Suprapubic skin (tissue), 4 donors: ENCODE data around the gene TCAP. TPM values are rescaled to one million over a fixed set of nuclear protein-coding genes. Genes with fewer than 3 reads are reported as not detected.
A peak's percentile ranks its signal among the peaks of the same experiment; 100 is the strongest.

ENCODE experiments used
- DNase-seq, 2 donors: peaks; one replicate each; pipeline ENCODE4 v3.0.0-alpha.2; 2019; ENCODE audit warnings: low spot score in 2 of 2
- H3K27ac ChIP-seq: fragments of 200-600 bp; sonication (generic); one replicate; pipeline ENCODE4 v1.5.1; 2019
- H3K27me3 ChIP-seq: fragments of 200-600 bp; sonication (generic); one replicate; pipeline ENCODE4 v1.5.1; 2019
- H3K36me3 ChIP-seq: fragments of 200-600 bp; sonication (generic); one replicate; pipeline ENCODE4 v1.5.1; 2019
- H3K4me1 ChIP-seq: fragments of 200-600 bp; sonication (generic); one replicate; pipeline ENCODE4 v1.5.1; 2019
- H3K4me3 ChIP-seq: fragments of 200-600 bp; sonication (generic); one replicate; pipeline ENCODE4 v1.5.1; 2019; ENCODE audit warnings: mild to moderate bottlenecking
- H3K9me3 ChIP-seq: fragments of 200-600 bp; sonication (generic); one replicate; pipeline ENCODE4 v1.5.1; 2019
- EP300 ChIP-seq: sonication (generic); formaldehyde crosslinking; IDR thresholded peaks from one replicate; pipeline ENCODE4 v1.6.1; 2017; ENCODE audit warnings: antibody characterized with exemption
- POLR2A ChIP-seq, 2 donors: fragments of 450-650 bp; IDR thresholded peaks; one replicate each; pipeline ENCODE4 v1.6.1; 2017; ENCODE audit warnings: antibody characterized with exemption in 2 of 2, mild to moderate bottlenecking in 2 of 2, moderate library complexity in 2 of 2
- POLR2AphosphoS5 ChIP-seq, 3 donors: sonication (generic); formaldehyde crosslinking; IDR thresholded peaks; one replicate each; pipeline ENCODE4 v1.6.1; 2017; ENCODE audit warnings: antibody characterized with exemption in 3 of 3
- WGBS: methylation state at CpG from one replicate; pipeline ENCODE4 v1.1.5; 2018; 5-methylcytosine and 5-hydroxymethylcytosine counted together
- total RNA-seq, 4 donors: library from RNA; depleted of rRNA; stranded (reverse); fragments of >200 nt; gene quantifications; one replicate each; pipeline ENCODE4 v1.1.0, GENCODE V29; 2016
- TF ChIP-seq, protein P1 (sequence below), 2 donors: fragments of 200-600 bp in 1 of 2; fragments of 450-650 bp in 1 of 2; sonication (generic) in 1 of 2; IDR thresholded peaks; one replicate each; pipeline ENCODE4 v1.5.1; 2016 to 2019; ENCODE audit warnings: antibody characterized with exemption in 2 of 2, mild to moderate bottlenecking in 1 of 2, moderate library complexity in 1 of 2

Gene TCAP
- total RNA-seq, 4 donors from 2014 or later: 0.57 to 2.4 (median 1.1) TPM; not detected in 1

DNA sequence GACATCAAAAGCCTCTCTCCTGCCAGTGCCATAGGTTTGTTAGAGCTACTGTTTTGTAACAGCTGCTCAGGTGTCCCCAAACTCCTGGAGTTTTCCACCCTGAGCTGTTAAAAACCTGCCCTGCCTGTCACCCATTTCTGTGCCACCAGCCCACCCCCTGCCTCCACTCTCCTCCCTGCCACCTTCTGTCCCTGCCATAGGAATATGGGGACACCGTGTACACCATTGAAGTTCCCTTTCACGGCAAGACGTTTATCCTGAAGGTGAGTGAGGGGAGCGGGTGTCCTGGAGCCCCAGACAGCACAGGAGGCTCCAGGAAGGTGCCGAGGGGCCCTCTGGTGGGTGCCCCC is 5.2 kb upstream of the TCAP start:
- Histone ChIP-seq H3K4me1 (peaks cover 42% of the 10 kb centered on the region), H3K9me3 (no peaks in the 10 kb centered on the region), H3K36me3 (peaks cover 61% of the 10 kb centered on the region), H3K4me3 (no peak overlapping the region), H3K27ac (peak overlapping the region; percentile 3), H3K27me3 (no peaks in the 10 kb centered on the region)
- TF ChIP-seq POLR2A (IDR thresholded peaks at IDR 0.05) (no peak), EP300 (no peak), POLR2AphosphoS5 (IDR thresholded peaks at IDR 0.05) (no peak)
- TF ChIP-seq, protein P1, sequence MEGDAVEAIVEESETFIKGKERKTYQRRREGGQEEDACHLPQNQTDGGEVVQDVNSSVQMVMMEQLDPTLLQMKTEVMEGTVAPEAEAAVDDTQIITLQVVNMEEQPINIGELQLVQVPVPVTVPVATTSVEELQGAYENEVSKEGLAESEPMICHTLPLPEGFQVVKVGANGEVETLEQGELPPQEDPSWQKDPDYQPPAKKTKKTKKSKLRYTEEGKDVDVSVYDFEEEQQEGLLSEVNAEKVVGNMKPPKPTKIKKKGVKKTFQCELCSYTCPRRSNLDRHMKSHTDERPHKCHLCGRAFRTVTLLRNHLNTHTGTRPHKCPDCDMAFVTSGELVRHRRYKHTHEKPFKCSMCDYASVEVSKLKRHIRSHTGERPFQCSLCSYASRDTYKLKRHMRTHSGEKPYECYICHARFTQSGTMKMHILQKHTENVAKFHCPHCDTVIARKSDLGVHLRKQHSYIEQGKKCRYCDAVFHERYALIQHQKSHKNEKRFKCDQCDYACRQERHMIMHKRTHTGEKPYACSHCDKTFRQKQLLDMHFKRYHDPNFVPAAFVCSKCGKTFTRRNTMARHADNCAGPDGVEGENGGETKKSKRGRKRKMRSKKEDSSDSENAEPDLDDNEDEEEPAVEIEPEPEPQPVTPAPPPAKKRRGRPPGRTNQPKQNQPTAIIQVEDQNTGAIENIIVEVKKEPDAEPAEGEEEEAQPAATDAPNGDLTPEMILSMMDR (IDR thresholded peaks at IDR 0.05): no peak
- no peak for DNase-seq
- 89% methylated on average over 5 of the region's 5 CpGs for WGBS

DNA sequence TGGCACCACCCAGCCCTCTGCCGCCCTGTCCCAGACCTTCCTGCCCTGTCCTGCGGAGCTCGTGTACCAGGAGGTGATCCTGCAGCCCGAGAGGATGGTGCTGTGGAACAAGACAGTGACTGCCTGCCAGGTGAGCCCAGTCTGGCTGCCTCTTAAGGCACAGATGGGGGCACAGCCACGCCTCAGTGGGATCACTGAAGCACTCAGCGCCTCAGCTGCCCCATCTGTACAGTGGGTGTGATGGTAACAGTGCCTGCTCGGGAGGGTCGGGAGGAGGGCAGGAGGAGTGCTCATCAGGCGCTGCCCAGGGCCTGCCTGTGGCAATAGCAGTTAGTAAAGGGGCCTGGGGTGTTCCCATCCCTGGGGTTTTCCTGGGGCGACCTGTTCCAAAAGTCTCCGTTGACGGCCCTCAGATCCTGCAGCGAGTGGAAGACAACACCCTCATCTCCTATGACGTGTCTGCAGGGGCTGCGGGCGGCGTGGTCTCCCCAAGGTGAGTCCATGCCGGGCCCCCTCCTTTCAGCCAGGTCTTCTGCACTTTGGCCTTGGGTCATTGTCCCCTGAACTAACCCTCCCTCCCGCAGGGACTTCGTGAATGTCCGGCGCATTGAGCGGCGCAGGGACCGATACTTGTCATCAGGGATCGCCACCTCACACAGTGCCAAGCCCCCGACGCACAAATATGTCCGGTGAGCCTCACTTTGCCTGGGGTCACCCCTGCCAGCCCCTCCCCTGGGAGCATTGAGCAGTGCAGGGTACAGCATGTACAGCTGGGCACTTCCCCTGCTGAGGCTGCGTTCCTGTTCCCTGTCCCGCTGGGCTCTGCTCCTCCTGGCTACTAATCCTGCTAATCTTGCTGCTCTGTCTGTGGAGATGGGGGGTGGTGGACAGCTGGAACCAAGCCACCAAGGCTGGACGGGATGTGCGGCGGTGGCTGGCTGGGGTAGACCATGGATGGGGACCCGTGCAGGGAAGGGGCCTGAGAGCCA is 4.5 kb upstream of the TCAP start:
- H3K4me1 ChIP-seq: peaks cover 48% of the 10 kb centered on the region
- peak overlapping the region; percentile 3 for H3K27ac ChIP-seq
- H3K36me3 ChIP-seq: peaks cover 61% of the 10 kb centered on the region
- peaks cover 7% of the 10 kb centered on the region for H3K27me3 ChIP-seq
- WGBS: 83% methylated on average over 19 of the region's 35 CpGs
- H3K9me3 ChIP-seq: no peaks in the 10 kb centered on the region
- no peak overlapping the region for H3K4me3 ChIP-seq
- no peak for DNase-seq
- TF ChIP-seq POLR2A (IDR thresholded peaks at IDR 0.05): no peak
- no peak for TF ChIP-seq POLR2AphosphoS5 (IDR thresholded peaks at IDR 0.05)
- no peak for TF ChIP-seq EP300
- TF ChIP-seq, protein P1 (IDR thresholded peaks at IDR 0.05): no peak

DNA sequence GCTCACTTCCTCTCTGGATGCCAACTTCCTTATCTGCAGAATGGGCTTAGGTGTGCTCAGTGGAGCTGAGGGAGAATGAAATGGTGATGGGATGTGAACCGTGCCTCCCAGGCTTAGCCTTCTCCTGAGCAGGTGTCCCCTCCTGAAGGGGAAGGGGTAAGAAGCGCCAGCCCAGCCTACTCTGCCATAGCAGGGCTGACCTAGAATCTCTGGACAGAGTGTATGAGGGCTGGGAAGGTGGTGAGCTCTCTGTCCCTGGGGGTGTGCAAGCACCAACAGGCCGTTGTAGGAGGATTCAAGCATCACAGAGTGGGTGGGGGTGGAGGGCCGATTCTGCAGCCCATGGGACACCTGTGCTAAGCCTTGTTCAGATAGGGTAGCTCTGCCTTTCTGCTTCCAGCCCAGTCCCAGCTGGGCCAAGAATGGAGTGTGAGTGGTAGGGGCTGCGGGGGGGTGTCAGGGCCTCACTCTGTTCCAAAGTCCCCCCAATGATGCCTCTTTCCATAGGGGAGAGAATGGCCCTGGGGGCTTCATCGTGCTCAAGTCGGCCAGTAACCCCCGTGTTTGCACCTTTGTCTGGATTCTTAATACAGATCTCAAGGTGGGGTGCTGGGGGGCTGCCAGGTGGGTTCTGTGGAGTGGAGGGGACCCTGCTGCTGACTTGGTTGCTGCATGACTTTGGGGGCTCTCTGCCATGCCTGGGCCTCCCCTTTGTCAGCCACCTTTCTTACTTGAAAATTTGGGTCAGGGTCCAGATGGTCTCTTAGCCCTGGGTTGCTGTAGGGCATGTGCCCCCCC is 3.2 kb upstream of the TCAP start:
- no peak for DNase-seq
- Histone ChIP-seq H3K27me3 (peaks cover 19% of the 10 kb centered on the region), H3K36me3 (peaks cover 49% of the 10 kb centered on the region), H3K4me1 (peaks cover 58% of the 10 kb centered on the region), H3K9me3 (no peaks in the 10 kb centered on the region), H3K27ac (peak overlapping the region; percentile 56), H3K4me3 (no peak overlapping the region)
- TF ChIP-seq, protein P1 (IDR thresholded peaks at IDR 0.05): no peak
- TF ChIP-seq POLR2AphosphoS5 (IDR thresholded peaks at IDR 0.05) (no peak), POLR2A (IDR thresholded peaks at IDR 0.05) (no peak), EP300 (no peak)
- 77% methylated on average over 8 of the region's 8 CpGs for WGBS

DNA sequence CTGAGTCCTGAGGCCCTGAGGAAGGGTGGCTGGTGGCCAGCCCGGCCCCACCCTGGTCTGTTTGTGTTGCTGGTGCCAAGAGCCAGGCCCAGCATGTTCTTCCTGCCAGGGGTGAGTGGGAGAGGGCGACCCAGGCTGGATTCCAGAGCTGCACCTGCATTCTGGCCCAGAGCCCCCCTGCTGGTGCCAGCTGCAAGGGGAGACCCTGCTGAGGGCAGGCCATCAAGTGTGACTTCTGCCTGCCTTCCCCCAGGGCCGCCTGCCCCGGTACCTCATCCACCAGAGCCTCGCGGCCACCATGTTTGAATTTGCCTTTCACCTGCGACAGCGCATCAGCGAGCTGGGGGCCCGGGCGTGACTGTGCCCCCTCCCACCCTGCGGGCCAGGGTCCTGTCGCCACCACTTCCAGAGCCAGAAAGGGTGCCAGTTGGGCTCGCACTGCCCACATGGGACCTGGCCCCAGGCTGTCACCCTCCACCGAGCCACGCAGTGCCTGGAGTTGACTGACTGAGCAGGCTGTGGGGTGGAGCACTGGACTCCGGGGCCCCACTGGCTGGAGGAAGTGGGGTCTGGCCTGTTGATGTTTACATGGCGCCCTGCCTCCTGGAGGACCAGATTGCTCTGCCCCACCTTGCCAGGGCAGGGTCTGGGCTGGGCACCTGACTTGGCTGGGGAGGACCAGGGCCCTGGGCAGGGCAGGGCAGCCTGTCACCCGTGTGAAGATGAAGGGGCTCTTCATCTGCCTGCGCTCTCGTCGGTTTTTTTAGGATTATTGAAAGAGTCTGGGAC is 2.4 kb upstream of the TCAP start:
- peaks cover 27% of the 10 kb centered on the region for H3K27me3 ChIP-seq
- H3K9me3 ChIP-seq: no peaks in the 10 kb centered on the region
- H3K27ac ChIP-seq: peak overlapping the region; percentile 56
- H3K4me3 ChIP-seq: no peak overlapping the region
- TF ChIP-seq, protein P1 (IDR thresholded peaks at IDR 0.05): no peak
- TF ChIP-seq EP300 (no peak), POLR2AphosphoS5 (IDR thresholded peaks at IDR 0.05) (no peak), POLR2A (IDR thresholded peaks at IDR 0.05) (no peak)
- H3K4me1 ChIP-seq: peaks cover 66% of the 10 kb centered on the region
- 68% methylated on average over 5 of the region's 22 CpGs for WGBS
- DNase-seq: no peak
- H3K36me3 ChIP-seq: peaks cover 42% of the 10 kb centered on the region
